Measurements from ENCODE around the gene FAM227B.
"Not testable (repeated sequence)": the region's sequence is repeated elsewhere in the genome, so short reads cannot be mapped to it uniquely, and the experiment has no call there.

The FAM227B gene

GRCh38 chr15:49412797-49413196 lies 207.8 kb downstream of the FAM227B start:
- no peaks in the 10 kb centered on the region for H3K27me3 ChIP-seq (ENCODE audit: insufficient read depth, low read length, poor library complexity, severe bottlenecking)
- H3K36me3 ChIP-seq (ENCODE audit: insufficient read depth, low read length) = no peaks in the 10 kb centered on the region
- no peak overlapping the region for H3K4me2 ChIP-seq (ENCODE audit: low read depth, low read length, poor library complexity, severe bottlenecking)
- no peak overlapping the region for H3K4me3 ChIP-seq (ENCODE audit: low read length, poor library complexity, severe bottlenecking)
- H3K9me2 ChIP-seq (replicated peaks; ENCODE audit: low read depth, low read length) = no peaks in the 10 kb centered on the region
- H3K9me3 ChIP-seq (ENCODE audit: insufficient read depth, low read depth, low read length) = no peaks in the 10 kb centered on the region
- no peak overlapping the region for H3K9ac ChIP-seq (ENCODE audit: low read depth, low read length, poor library complexity, severe bottlenecking)
- no peak overlapping the region for H2AFZ ChIP-seq (ENCODE audit: low read length)
- TF ChIP-seq CTCF (conservative IDR thresholded peaks at IDR 0.05; ENCODE audit: low read length) (no peak), EZH2phosphoT487 (IDR thresholded peaks at IDR 0.05; ENCODE audit: borderline replicate concordance) (no peak)
- no peaks in the 10 kb centered on the region for H3K4me1 ChIP-seq (ENCODE audit: insufficient read depth, low read length, poor library complexity, severe bottlenecking)
- no peaks in the 10 kb centered on the region for H3F3A ChIP-seq (ENCODE audit: low read depth)
- no peaks in the 10 kb centered on the region for H4K20me1 ChIP-seq (ENCODE audit: insufficient read depth, low read length, poor library complexity, severe bottlenecking)
- H3K79me2 ChIP-seq (ENCODE audit: insufficient read depth, low read length) = no peaks in the 10 kb centered on the region

- Histone ChIP-seq H3K79me2 (ENCODE audit: insufficient read depth, low read length) (no peaks in the 10 kb centered on the region), H3K36me3 (ENCODE audit: insufficient read depth, low read length) (no peaks in the 10 kb centered on the region), H4K20me1 (ENCODE audit: insufficient read depth, low read length, poor library complexity, severe bottlenecking) (no peaks in the 10 kb centered on the region), H3K4me1 (ENCODE audit: insufficient read depth, low read length, poor library complexity, severe bottlenecking) (no peaks in the 10 kb centered on the region), H3K9me3 (ENCODE audit: insufficient read depth, low read depth, low read length) (no peaks in the 10 kb centered on the region), H3F3A (ENCODE audit: low read depth) (no peaks in the 10 kb centered on the region), H2AFZ (ENCODE audit: low read length) (no peak overlapping the region), H3K27me3 (ENCODE audit: insufficient read depth, low read length, poor library complexity, severe bottlenecking) (no peaks in the 10 kb centered on the region), H3K9ac (ENCODE audit: low read depth, low read length, poor library complexity, severe bottlenecking) (no peak overlapping the region), H3K4me2 (ENCODE audit: low read depth, low read length, poor library complexity, severe bottlenecking) (no peak overlapping the region), H3K9me2 (replicated peaks; ENCODE audit: low read depth, low read length) (no peaks in the 10 kb centered on the region), H3K4me3 (ENCODE audit: low read length, poor library complexity, severe bottlenecking) (no peak overlapping the region)
- TF ChIP-seq EZH2phosphoT487 (IDR thresholded peaks at IDR 0.05; ENCODE audit: borderline replicate concordance) (no peak), CTCF (conservative IDR thresholded peaks at IDR 0.05; ENCODE audit: low read length) (no peak)
Observed at GRCh38 chr15:49410641-49411040, 210.0 kb downstream of the FAM227B start.

DNA sequence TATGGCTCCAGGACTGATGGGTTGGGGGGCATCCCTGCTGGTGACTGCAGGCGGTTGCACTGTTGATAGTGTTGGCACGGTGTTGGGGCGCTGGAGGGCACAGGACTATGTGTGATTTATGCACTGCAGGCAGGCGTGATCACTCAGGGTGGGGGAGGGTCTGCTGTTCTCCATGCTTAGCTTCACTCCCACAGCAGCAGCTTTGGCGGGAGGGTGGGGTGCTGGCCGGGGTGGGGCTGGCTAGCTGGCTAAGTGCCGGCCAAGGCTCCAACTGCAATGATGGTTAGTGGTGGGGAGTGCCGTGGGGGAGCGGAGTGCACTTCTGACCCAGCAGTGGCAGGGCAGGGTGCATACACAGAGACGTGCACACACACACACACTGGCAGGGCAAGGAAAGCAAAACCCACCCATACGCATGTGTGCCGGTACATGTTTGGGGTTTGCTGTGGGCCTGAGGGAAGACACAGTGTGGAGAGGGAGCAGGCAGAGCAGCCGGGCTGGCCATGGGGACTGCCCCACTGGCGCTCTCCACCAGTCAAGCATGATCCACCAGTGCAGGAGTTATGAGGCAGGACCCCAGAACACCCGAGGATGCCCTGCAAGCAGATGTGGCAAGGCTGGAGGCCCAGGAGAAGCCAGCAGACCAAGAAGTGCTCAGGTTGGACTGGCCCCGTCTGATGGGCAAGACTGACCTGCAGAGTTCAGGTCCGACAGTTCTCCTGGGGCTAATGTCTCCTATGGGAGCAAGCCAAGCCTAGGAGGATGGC lies 214.1 kb downstream of the FAM227B start:
- TF ChIP-seq CTCF (conservative IDR thresholded peaks at IDR 0.05; ENCODE audit: low read length) (no peak), EZH2phosphoT487 (IDR thresholded peaks at IDR 0.05; ENCODE audit: borderline replicate concordance) (no peak)
- H3K4me3 ChIP-seq (ENCODE audit: low read length, poor library complexity, severe bottlenecking) = no peak overlapping the region
- H3K4me1 ChIP-seq (ENCODE audit: insufficient read depth, low read length, poor library complexity, severe bottlenecking) = no peaks in the 10 kb centered on the region
- H3K9me3 ChIP-seq (ENCODE audit: insufficient read depth, low read depth, low read length) = no peaks in the 10 kb centered on the region
- H2AFZ ChIP-seq (ENCODE audit: low read length) = no peak overlapping the region
- H3K36me3 ChIP-seq (ENCODE audit: insufficient read depth, low read length) = no peaks in the 10 kb centered on the region
- H3K27me3 ChIP-seq (ENCODE audit: insufficient read depth, low read length, poor library complexity, severe bottlenecking) = no peaks in the 10 kb centered on the region
- H3K4me2 ChIP-seq (ENCODE audit: low read depth, low read length, poor library complexity, severe bottlenecking) = no peak overlapping the region
- no peaks in the 10 kb centered on the region for H3F3A ChIP-seq (ENCODE audit: low read depth)
- no peaks in the 10 kb centered on the region for H3K79me2 ChIP-seq (ENCODE audit: insufficient read depth, low read length)
- no peaks in the 10 kb centered on the region for H4K20me1 ChIP-seq (ENCODE audit: insufficient read depth, low read length, poor library complexity, severe bottlenecking)
- H3K9me2 ChIP-seq (replicated peaks; ENCODE audit: low read depth, low read length) = no peaks in the 10 kb centered on the region
- no peak overlapping the region for H3K9ac ChIP-seq (ENCODE audit: low read depth, low read length, poor library complexity, severe bottlenecking)

- not testable (repeated sequence) for H3K9me2 ChIP-seq (replicated peaks; ENCODE audit: low read depth, low read length); H3K79me2 ChIP-seq (ENCODE audit: insufficient read depth, low read length); H3K4me1 ChIP-seq (ENCODE audit: insufficient read depth, low read length, poor library complexity, severe bottlenecking); H3K9me3 ChIP-seq (ENCODE audit: insufficient read depth, low read depth, low read length); H3K4me2 ChIP-seq (ENCODE audit: low read depth, low read length, poor library complexity, severe bottlenecking); H3K9ac ChIP-seq (ENCODE audit: low read depth, low read length, poor library complexity, severe bottlenecking); H3F3A ChIP-seq (ENCODE audit: low read depth); H4K20me1 ChIP-seq (ENCODE audit: insufficient read depth, low read length, poor library complexity, severe bottlenecking); H3K4me3 ChIP-seq (ENCODE audit: low read length, poor library complexity, severe bottlenecking); H3K27me3 ChIP-seq (ENCODE audit: insufficient read depth, low read length, poor library complexity, severe bottlenecking); H2AFZ ChIP-seq (ENCODE audit: low read length); H3K36me3 ChIP-seq (ENCODE audit: insufficient read depth, low read length)
Observed at GRCh38 chr15:49402515-49403296, 217.9 kb downstream of the FAM227B start.

All from Loucy (cell line).